Urothelium cell line (cell line): ENCODE measurements around the gene PTPRA.

ENCODE experiments used
- DNase-seq: peaks from one replicate; pipeline ENCODE4 v3.0.0; 2011; ENCODE audit warnings: low spot score, mixed read lengths
- FAIRE-seq: peaks from 2 replicates; lab custom pipeline; 2011; peaks lifted over from hg19 to GRCh38; lab: Jason Lieb, UNC

Gene PTPRA

GRCh38 chr20:3085571-3086072 lies 212.3 kb downstream of the PTPRA start:
- FAIRE-seq (no peak), DNase-seq (no peak)

GRCh38 chr20:3088031-3088430 lies 214.8 kb downstream of the PTPRA start:
- no peak for FAIRE-seq
- DNase-seq = no peak
